GM12872 (cell line): ENCODE measurements around the gene SEH1L.

Experiments used
- TF ChIP-seq, protein P1 (sequence below): IDR thresholded peaks from 3 replicates; pipeline ENCODE4 v1.5.1; 2011; ENCODE audit warnings: low read depth, mild to moderate bottlenecking, low read length, moderate library complexity; ENCODE audit not compliant: insufficient read depth

The SEH1L gene

DNA sequence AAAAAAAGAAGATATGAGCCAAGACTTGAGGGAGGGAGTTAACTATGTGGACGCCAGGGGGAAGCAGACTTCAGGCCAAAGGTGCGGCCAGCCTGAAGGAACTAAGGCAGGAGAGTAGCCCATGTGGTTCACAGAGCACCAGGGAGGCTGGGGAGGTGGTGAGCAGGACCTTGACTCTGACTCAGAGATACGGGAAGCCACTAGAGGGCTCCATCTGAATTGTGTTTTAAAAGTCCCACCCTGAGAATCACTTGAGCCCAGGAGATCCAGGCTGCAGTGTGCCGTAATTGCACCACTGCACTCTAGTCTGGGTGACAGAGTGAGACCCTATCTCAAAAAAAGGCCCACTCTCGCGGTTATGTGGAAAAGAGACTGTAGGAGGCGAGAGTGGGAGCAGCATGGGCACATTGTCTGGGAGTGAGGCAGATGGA, 55.7 kb downstream of the SEH1L start:
- TF ChIP-seq, protein P1, sequence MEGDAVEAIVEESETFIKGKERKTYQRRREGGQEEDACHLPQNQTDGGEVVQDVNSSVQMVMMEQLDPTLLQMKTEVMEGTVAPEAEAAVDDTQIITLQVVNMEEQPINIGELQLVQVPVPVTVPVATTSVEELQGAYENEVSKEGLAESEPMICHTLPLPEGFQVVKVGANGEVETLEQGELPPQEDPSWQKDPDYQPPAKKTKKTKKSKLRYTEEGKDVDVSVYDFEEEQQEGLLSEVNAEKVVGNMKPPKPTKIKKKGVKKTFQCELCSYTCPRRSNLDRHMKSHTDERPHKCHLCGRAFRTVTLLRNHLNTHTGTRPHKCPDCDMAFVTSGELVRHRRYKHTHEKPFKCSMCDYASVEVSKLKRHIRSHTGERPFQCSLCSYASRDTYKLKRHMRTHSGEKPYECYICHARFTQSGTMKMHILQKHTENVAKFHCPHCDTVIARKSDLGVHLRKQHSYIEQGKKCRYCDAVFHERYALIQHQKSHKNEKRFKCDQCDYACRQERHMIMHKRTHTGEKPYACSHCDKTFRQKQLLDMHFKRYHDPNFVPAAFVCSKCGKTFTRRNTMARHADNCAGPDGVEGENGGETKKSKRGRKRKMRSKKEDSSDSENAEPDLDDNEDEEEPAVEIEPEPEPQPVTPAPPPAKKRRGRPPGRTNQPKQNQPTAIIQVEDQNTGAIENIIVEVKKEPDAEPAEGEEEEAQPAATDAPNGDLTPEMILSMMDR: peak; percentile 68

DNA sequence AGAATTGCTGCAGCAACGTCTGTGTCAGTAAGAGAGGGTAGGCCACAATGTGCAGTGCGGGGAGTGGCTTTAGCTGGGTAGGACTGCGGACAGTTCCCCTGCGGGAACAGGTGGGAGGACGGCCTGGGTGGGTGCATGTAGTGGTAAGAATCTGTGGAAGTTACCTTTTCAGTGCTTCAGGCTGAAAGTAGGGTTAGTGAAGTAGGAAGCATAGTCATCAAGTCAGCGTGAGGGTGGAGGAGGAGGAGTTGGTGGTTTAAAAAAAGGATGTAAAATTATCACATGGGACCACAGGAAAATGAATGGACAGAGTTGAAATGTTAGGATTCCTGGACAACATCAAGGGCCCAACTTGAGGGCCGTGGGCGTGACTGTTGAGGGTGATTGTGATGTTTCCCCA, 56.6 kb downstream of the SEH1L start:
- TF ChIP-seq, protein P1: no peak

DNA sequence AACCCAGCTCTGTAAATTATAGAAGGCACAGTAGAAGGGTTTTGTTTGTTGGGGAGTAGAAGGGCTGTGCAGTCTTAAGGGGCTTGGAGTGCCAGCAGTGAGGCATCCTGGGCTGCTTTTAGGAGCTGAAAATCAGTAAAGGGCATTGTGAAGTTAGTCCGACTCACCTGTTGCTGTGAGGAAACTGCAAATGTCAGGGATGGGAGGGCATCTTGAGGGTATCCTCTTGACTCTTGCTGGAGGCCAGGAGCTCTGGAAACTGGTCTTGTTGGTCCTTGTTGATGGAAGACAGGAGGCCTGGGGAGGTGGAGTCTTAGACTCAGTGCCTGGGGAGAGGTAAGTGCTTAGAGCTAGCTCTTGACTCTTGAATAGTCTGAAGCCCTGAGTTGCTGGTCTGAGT, 57.5 kb downstream of the SEH1L start:
- TF ChIP-seq, protein P1: no peak

DNA sequence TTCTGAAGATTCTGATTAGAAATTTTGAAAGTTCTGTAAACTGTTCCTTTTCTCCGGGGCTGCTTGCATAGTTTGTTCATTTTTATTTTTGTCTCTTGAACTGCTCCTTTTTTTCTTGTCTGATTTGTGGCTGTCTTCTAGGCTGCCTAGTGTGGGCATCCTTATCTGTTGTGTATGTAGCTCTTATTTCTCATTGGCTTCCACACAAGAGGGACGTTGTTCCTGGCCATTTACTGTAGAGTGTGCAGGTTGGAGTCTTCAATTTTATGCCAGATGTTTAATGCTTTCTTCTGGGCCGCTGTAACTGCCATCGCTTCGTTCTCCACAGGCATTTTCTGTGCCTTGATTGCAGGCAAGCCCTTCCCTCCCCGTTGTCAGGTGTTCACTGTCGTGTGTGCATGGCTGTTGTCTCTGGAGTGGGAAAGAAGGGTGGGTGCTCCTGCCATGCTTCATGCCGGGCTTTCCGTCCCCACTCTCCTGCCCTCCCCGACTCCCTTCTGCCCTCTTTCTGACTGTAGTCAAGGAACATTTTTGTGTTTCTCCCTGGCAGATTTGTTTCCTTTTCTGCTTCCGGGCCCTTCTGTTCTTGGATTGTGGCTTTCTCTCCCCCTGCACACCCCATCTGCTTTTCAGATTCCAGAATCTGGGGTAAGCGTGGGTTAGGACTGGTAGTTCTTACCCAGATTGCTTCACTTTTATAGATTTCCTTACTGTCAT, 58.9 kb downstream of the SEH1L start:
- TF ChIP-seq, protein P1: no peak

DNA sequence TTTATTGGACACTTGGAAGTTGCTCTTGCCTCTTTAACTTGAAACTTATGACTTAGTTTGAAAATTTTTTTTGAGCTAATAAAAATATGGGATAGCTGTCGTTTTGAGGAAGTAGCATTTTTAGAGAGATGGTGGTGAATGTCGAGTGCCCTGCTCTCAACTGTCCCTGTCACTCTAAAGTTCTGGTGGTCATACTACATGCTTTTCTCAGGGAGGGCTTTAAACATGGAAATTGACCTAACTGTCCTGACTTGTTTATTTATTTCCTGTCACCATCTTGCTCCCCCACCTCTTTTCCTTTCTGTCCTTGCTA, 59.4 kb downstream of the SEH1L start:
- TF ChIP-seq, protein P1: no peak

DNA sequence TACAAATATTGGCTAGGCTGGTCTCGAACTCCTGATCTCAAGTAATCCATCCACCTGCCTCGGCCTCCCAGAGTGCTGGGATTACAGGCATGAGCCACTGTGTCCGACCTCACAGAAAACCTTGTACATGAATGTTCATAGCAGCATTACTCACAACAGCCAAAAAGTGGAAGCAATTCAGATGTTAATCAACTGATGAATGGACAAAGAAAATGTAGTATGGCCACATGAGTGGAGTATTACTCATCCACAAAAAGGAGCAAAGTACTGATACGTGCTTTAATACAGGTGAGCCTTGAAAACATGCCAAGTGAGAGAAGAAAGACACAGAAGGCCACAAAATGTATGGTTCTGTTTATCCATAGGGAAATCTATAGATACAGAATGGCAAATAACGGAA, 63.9 kb downstream of the SEH1L start:
- TF ChIP-seq, protein P1: no peak

DNA sequence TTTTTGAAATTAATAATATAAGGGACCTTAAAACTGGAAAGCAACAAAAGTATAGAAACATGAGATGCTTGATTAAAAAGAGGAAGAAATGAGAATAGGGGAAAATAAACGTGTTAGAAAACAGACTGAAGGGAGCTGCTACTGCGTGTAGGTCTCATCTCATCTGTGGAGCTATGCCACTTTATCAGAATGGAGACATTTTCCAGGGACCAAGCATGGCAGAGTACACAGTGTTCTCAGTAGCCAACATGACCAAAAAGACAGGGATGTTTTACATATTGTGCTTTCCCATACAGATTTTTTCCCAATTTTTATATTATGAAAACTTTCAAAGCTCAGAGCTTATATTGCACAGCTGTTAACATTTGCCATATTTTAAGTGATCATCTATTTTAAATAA, 66.4 kb downstream of the SEH1L start:
- TF ChIP-seq, protein P1: no peak

DNA sequence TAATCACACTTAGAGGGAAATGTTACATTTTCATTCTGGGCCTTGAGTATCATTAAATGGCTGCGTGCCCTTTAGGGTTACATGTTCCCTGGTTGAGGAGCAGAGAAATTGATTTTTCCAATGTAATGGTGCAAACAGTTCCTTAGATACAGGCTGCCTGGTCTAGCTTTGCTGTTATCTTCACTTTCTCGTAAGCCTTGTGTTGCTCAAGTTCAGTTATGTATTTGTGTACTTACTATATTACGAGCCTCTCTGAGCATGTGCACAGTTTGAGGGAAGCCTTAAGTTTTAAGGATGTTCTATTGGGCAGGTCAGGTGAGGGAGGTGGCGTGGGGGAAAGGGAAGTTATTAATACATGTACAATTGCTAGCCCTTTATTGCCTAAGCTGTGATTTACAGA, 67.0 kb downstream of the SEH1L start:
- TF ChIP-seq, protein P1: no peak
